HG03378 (cell line): ENCODE data around the gene CARMIL1.

ENCODE experiments used
- ATAC-seq: cut with Tn5 transposase; IDR thresholded peaks from one replicate; pipeline ENCODE4 v1.9.1; 2021; ENCODE audit warnings: mild to moderate bottlenecking, moderate library complexity; ENCODE audit not compliant: unreplicated experiment

The CARMIL1 gene

DNA sequence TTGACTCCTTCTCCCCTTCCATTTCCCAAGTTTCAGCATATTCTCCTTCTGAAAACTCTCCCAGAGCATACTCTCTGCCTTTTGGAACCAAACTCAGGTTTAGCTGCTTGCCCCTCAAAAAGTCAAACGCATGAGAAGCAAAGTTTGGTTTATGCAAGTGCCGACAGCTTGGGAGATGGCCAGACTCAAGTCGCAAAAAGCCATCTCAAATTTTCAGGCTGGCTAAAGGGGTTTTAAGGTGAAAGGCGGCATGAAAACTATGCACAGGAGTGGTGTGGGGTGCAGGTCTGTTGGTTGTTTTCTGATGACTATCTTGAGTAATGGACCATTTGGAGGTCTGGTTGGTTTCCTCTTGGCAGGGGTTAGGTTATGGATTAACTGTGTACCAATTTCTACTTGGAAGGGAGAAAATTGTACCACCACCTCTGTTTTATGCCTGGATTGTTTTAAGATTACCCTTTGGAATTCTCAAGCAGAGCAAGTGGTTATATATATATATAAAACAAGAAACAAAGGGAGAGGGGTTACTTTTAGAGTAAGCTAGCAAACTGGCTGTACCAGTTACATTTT is 320.4 kb downstream of the CARMIL1 start:
- ATAC-seq = no peak

DNA sequence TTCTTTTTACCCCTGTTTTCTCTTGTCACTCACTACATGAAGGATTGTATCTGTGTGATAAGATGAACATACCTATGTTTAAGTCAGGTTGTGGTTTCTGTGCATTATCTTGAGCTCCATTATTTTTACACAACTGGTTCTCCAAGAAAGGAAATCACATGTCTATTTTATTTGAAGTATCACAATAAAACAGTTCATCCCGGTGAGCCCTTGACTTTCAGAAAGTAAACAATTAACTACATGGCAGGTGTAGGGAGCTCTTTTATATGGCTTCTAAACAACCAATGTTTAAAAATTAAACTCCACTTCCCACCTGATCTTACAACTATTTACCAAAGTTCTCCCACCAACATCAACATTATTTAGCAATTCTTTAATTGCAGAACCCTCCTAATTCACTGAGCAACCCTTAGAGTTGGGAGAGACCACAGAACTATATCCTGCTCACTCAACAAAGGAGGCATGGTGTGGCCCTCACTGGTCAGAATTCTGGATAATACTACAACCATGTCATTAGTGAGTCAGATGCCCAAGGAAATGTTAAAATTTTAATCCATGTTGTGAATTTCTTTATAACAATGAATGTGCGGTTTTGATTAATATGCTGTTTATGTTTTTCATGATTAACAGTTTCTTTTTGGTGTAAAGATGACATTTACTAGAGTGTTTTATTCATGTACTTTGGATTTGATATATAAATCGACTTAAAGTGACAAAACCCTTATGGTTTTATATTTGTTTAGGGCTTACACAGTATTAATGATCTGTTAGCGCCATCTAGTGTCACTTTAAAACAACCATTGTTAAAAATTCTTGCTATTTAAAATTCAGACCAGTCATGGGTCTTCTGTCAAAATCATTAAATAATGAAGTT is 322.9 kb downstream of the CARMIL1 start:
- ATAC-seq = no peak

DNA sequence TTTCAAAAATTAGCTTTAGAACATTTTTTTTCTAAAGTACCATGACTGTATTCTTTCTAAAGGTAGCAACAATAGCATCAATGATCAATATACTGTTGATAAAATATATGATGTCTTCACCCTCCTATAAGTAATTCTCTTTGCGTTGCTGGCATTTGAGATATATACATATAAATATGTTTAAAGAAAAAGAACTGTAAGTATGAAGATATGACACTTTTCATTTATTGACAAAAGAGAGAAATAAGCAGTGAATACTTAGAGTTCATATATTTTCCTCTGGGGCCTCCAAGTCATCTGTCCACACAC is 323.5 kb downstream of the CARMIL1 start:
- no peak for ATAC-seq

DNA sequence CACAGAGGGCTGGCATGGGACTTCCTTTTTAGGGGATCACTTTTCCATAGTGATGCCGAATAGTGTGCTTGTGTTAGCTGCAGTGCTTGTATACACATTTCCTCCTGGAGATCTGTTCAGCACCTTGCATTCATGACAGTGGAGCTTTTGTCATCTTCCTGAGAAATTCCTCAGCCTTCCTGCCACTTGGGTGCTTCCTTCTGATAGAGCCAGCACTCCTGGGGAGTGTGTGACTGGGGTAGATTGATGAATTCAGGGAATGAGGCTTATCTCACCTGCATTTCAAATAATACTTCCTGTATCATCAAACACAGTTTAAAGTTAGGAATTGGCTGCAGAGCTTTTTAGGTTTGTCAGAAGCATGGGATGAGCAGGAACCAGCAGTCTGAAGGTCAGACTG is 324.1 kb downstream of the CARMIL1 start:
- ATAC-seq = no peak

DNA sequence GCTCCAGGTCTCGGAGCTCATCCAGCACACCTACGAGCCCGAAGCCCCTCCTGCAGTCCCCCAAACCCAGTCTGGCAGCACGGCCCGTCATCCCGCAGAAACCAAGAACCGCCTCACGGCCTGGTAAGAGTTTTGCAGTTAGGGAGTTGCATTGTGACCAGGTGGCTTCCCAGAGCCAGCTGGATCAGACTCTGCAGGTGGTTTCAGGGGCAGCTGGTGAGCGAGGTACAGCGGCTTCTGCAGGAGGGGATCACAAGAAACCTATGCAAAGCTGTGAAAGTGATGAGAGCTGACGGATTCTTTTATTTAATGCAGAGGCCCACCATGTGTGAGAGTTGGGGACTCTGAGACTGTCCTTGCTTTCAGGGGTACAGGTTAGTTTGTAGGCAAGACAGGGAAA is 327.0 kb downstream of the CARMIL1 start:
- no peak for ATAC-seq

DNA sequence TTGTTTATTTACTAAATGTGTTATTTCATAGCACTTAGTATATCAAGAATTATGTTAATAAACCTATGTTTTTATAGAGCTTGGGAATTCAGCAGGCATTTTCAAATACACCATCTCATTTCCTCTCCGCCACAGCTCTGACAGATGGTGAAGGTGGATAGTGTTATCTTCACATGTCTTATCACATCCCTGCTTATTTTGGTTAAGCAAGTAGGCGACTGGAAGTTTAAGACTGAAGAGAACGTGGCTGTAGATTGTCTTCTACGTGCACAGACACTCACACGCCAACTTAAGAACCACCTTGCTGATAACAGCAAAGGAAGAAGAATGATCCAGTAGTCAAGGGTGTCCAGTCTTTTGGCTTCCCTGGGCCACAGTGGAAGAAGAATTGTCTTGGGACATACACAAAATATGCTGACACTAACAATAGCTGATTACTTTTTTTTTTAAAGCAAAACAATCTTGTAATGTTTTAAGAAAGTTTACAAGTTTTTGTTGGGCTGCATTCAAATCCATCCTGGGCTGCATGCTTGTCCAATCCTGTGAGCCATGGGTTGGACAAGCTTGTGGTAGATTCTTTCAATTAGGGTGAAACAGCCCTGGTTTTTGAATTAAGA is 329.5 kb downstream of the CARMIL1 start:
- no peak for ATAC-seq

DNA sequence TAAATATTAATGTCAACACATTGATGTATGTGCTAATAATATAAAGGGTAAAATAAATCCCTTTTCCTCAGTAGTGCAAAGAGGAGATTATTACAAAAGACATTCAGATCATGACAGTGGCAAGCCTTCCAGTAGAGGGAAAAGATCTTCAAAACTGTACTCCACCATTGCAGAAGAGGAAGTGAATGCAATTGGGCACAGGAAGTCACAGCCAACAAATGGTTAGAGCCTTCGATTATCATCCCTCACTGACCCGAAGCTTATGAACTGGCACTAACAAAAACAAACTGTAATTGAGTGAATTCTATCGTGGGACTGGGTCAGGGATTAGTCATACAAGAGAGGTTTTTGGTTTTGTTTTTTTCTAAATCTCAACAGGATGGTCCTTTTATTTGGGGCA is 333.5 kb downstream of the CARMIL1 start:
- no peak for ATAC-seq

DNA sequence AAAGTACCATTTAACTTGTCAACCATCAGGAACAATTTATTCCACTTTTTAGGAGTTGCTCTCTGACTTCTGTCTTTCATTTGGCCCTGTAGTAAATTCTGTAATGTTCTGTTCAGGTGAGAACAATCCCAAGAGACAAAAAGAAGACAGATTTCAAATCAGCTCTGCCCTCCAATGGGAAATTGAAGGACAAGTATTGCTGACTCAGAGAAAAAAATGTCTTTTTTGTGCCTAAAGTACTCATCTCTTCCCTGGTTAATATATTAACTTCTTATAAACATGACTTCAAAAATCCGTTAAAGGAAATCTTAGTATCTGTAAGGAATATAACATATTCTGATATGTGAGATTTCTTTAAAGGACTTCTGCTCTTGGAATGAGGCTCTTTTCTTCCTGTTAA is 334.2 kb downstream of the CARMIL1 start:
- ATAC-seq = no peak

DNA sequence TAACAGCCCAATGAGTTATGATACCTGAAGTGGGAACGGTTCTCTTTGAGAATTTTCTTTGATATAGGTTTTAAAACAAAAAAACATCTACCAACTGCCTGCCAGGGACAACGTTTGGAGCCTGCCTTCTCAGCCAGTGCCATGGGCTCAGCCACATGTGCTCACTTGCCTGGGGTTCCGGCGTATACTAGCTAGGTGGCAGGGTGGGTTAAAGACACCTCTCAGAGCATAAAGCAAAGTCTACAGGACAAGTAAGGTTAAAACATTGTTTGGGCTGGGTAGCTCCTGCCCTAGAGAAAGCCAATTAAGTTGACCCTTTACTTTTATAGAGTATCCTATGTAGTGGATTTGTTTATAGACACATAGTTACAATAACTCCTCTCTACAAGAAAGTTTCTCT is 334.9 kb downstream of the CARMIL1 start:
- no peak for ATAC-seq

DNA sequence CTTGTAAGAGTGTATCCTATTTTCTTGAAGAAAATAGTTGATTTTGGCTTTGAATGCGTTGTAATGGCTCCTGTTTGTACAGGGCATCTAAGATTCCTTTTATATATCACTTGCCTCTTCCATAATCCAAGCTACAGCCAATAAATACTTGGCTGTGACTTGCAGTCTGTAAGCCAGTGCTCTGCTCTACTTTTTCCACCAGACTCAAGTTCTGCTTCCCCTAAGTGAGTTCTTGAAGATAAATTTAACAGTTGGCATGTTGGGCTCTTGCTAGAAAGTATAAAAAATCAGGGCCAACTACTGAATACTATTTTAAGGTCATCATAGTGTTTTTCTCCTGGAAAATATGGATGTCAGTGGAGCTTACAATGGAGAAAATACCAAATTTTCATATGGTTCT is 336.3 kb downstream of the CARMIL1 start:
- no peak for ATAC-seq

DNA sequence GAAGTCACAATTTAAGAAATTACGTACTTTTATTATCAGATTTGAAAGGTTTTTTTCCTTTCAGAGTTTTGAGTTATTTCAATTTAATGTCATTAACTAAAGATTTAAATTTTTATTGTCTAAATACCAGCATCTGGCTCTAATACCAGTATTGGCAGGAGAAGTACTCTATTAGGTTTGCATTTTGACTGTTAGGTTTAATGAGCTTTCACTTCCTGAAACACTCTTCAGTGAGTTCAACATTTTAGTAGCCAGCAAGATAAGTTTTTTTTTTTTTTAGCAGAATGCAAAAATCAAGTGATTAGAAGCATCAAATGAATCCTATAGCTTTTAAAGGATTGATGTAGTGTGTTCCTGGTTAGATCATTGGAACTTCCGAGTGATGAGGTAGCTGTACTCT is 338.8 kb downstream of the CARMIL1 start:
- no peak for ATAC-seq

DNA sequence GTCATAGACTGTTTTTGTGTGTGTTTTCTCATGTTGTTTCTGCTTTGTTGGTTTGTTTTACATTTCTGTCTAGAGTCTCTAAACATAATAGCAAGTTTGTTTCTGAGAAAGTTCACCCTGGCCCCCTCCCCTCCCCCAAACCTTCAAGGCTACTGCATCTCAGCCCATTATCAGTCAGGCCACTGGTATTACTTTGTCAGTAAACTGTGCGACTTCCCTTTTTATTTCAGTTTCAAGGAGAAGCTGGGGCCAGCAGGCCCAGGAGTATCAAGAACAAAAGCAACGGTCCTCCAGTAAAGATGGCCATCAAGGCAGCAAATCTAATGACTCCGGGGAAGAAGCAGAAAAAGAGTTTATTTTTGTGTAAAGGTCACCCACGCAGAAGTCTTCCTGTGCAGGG is 340.0 kb downstream of the CARMIL1 start:
- ATAC-seq = no peak

DNA sequence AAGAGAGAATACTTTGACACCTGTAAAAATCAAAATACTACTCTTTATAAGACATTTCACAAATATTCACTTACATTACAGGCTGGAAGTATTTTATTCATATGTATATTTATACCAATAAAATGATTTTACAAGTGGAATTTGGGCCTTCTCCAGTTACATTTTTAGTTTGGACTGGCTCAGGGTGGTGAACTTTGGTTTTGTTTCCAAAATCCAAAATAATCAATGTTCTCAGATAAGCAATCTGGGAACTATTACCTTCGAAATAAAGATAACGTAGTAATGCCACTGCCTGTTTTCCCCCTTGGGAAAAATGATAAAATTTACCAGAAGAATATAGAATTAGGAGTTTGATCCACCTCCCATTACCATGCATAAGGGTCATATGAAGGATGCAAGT is 341.2 kb downstream of the CARMIL1 start:
- ATAC-seq = no peak

DNA sequence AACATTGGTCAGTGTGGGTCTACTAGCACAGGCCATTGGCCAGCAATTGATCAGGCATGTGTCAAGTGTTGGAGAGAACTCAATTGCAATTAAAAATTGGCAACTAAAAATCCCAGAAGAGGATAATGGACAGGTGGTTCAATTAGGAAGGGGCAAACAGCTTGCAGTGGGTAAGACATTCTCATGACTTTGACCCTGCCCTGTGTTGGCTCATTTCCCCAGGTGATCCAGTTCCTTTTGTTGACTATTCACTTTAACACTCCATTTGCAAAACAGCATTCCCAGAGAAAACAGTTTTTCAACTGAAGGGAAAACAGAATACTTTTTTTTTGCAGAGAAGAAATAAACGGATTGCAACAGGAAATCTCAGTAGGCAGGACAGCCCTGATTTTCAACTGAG is 343.9 kb downstream of the CARMIL1 start:
- ATAC-seq = no peak

DNA sequence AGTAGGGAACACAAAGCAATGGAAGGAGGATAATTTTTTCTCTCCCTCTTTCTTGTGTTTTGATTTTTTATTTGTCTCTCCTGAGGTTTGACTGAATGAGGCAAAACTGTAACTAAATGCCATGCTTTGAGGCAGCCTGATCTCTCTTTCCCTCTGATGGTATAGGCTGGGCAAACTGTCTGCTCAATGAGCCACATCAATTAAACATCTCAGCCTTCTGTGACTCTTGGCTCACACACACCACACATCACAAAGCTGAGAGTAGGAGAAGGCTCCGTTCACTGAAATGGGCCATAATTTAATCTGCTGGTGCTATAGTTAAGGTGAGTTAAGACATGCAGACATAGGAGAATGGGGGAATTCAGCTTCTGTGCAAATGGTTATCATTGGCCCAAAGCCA is 344.7 kb downstream of the CARMIL1 start:
- no peak for ATAC-seq

DNA sequence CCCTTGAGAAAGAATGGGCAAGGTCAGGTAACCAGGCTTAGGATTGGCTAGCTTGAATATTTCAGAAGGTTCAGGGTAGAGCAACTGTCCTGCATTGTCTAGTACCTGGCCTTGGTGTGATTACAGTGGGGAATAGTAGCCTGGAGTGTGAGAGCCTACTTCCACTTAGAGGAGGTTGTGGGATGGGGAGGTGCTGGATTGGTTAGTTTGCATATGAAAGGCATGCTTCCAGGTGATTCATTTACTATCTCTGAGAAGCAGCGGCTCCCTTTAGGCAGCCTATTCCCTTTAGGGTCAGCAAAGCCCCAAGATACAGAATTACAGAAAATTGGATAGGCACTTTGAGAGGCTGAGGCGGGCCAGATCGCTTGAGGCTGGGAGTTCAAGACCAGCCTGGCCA is 347.8 kb downstream of the CARMIL1 start:
- ATAC-seq = no peak

DNA sequence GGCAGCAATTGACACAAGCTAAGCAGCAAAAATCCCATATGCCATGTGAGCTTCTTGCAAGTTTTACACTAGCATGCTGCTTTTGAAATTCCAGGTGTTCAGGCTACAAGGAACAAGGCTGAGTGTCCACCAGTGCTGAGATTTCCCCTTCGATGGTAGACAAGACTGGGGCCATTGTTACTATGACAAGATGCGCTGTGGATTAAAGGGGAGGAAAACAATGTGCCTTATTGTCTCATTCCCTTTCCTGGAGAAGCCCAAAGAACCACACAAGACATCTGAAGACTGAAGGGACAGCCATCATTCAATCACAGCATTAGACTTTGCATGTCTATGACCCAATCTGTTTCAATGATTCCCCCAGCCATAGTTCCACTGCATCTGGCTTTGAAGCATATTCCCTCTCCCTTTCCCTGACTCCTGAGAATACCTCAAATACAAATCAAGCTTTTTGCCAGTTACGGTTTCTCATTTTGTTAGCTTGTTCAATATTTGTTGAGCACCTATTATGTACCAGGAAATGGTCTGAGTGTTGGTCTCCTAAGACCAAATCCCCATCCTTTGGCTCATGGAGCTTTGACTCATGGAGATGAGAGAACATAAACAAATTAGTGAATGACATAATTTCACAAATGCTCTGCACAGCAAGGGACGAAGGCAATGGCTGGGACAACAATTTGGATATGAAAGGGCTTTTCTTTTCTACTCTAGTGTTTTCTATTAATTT is 349.5 kb downstream of the CARMIL1 start:
- ATAC-seq = no peak

DNA sequence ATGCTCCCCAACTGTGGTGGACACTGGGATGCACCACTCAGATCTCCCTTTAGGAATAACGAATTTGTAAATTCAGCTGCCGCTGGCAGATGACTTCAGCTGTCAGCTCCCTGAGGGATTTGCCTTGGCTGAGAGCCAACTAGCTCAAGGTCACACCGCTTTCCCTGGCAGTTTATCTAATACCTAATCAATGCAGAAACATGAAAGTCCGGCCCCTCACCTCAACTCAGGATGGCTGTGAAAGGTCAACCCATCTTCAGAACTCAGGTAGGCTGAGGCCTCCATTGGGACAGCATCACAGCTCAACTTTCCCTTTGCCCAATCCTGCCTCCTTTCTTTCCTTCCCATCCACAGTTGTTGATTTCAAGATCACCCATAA is 350.0 kb downstream of the CARMIL1 start:
- ATAC-seq = no peak

DNA sequence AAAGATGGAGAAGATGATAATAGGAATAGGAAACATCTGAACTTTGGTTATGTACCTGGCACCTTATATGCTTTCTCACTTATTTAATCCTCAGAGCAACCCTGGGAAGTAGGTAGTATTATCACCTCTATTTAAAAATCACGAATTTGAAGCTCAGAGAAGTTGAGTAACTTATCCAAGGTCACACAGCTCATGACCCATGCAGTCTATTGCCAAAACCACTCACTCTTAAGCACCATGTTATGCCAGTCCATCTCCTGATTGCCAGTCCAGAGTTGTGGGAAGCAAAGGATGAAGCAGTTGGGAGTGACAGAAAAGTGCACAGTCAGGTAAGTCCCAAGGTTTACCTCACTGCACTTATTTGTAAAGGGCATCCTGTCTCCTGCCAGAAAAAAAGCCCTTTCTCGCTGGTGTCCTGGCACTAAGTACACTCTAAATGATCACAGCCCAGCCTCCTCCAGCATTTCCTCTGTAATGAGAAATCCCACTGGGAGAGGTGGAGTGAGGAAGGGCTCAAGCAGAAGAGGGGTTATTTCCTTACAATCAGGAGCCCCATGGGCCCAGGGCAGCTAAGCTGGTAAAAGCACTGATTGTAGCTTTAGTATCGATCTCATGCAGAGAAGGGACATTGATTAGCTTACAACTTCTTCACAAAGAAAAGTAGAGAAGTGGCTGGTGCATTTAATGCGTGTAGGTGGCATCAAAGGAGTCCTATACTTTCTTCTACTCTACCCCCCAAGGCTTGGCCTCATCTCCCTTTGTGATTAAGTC is 351.5 kb downstream of the CARMIL1 start:
- no peak for ATAC-seq

DNA sequence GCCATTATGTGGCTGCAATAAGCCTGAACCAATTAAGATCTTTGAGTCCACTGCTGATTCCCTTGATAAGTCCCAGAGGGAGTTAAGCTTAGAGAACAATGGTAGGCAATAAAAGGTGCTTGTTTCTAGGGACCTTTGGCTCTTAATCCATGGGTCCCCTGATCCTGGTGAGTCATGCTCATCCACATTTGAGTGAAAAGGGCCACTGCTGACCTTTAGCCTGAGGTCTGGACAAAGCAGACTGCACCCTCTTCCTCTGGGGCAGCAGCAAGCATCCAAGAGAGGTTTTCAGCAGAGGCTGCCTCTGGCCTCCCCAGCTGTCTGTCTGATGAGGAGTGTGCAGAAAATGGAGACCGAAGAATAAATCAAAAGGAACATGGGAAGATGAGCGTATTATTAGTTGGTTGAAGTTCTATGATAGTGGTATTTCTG is 356.7 kb downstream of the CARMIL1 start:
- no peak for ATAC-seq

DNA sequence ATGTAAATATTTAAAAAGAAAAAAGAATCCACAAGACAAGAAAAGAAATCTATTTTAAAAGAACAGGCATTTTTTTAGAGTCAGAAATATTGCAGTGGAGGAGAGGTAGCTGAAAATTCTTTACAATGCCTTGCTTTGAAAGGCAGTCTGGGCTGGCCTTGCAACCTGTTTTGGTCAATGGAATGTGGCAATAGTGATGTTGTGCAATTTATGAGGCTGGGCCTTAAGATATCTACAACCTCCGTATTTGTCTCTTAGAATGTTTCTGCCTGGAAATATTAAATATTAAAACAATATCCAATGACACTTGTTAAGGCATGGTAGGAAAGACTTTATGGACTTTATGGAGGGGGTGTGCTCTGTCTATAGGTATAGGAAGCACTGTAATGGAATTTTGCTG is 358.0 kb downstream of the CARMIL1 start:
- no peak for ATAC-seq
